Measurements from ENCODE around the gene CLDN18.

CLDN18 gene

GRCh38 chr3:138009476-138010272 lies at the start of gene CLDN18:
Gene CLDN18, plus strand, starts transcription at chr3:138010165. Its CDS starts 61 bp downstream, at chr3:138010226.
- no peak for DNase-seq

- DNase-seq: no peak
Observed at GRCh38 chr3:137962251-137962650, 47.7 kb upstream of the CLDN18 start.

GRCh38 chr3:137963463-137963862 lies 46.5 kb upstream of the CLDN18 start:
- DNase-seq: no peak

- DNase-seq: peak; percentile 82
Observed at GRCh38 chr3:137970914-137971831, 38.8 kb upstream of the CLDN18 start.

GRCh38 chr3:137972396-137972795 lies 37.6 kb upstream of the CLDN18 start:
- no peak for DNase-seq

- no peak for DNase-seq
Observed at GRCh38 chr3:137978328-137978727, 31.6 kb upstream of the CLDN18 start.

- DNase-seq: no peak
Observed at GRCh38 chr3:137987723-137988122, 22.2 kb upstream of the CLDN18 start.

- DNase-seq: no peak
Observed at GRCh38 chr3:137988152-137988551, 21.8 kb upstream of the CLDN18 start.

- DNase-seq: no peak
Observed at GRCh38 chr3:137988982-137989381, 21.0 kb upstream of the CLDN18 start.

GRCh38 chr3:137990427-137990826 lies 19.5 kb upstream of the CLDN18 start:
- DNase-seq: no peak

- DNase-seq: no peak
Observed at GRCh38 chr3:137992592-137992991, 17.4 kb upstream of the CLDN18 start.

GRCh38 chr3:137998121-137999042 lies 11.6 kb upstream of the CLDN18 start:
- no peak for DNase-seq

- no peak for DNase-seq
Observed at GRCh38 chr3:138003069-138003468, 6.9 kb upstream of the CLDN18 start.

- DNase-seq: no peak
Observed at GRCh38 chr3:138005627-138006026, 4.3 kb upstream of the CLDN18 start.

- DNase-seq: no peak
Observed at GRCh38 chr3:138007898-138008297, 2.1 kb upstream of the CLDN18 start.

- no peak for DNase-seq
Observed at GRCh38 chr3:138010273-138010590, 267 bp downstream of the CLDN18 start.

GRCh38 chr3:138011722-138012121 lies 1.8 kb downstream of the CLDN18 start:
- DNase-seq: no peak

GRCh38 chr3:138012526-138012925 lies 2.6 kb downstream of the CLDN18 start:
- DNase-seq: no peak

- DNase-seq: no peak
Observed at GRCh38 chr3:138016065-138016464, 6.1 kb downstream of the CLDN18 start.

GRCh38 chr3:138019281-138020069 lies 9.5 kb downstream of the CLDN18 start:
- DNase-seq: no peak

GRCh38 chr3:138023754-138024153 lies 13.8 kb downstream of the CLDN18 start:
- no peak for DNase-seq

GRCh38 chr3:138025553-138025952 lies 15.6 kb downstream of the CLDN18 start:
- no peak for DNase-seq
